HepG2 (cell line): ENCODE data around the gene TBC1D10A. TPM values are rescaled to one million over a fixed set of nuclear protein-coding genes. Genes with fewer than 3 reads are reported as not detected.

Source experiments
- ARNT2 ChIP-seq: sonication (generic); formaldehyde crosslinking; IDR thresholded peaks from 2 replicates; pipeline ENCODE4 v1.8.0; 2022; ENCODE audit warnings: mild to moderate bottlenecking, low read depth, missing genetic modification reagents, moderate library complexity
- FOSL2 ChIP-seq: sonication (generic); formaldehyde crosslinking; IDR thresholded peaks from 2 replicates; pipeline ENCODE4 v1.4.0; 2020; ENCODE audit warnings: missing genetic modification reagents
- FOXJ3 ChIP-seq: sonication (generic); formaldehyde crosslinking; IDR thresholded peaks from 2 replicates; pipeline ENCODE4 v1.4.0; 2020; ENCODE audit warnings: missing genetic modification reagents, mild to moderate bottlenecking, borderline replicate concordance
- GZF1 ChIP-seq: sonication (generic); formaldehyde crosslinking; IDR thresholded peaks from 2 replicates; pipeline ENCODE4 v1.5.1; 2020; ENCODE audit warnings: mild to moderate bottlenecking, missing genetic modification reagents
- MIER3 ChIP-seq: IDR thresholded peaks from 2 replicates; pipeline ENCODE4 v1.6.1; 2016; ENCODE audit warnings: missing compliant biosample characterization, borderline replicate concordance
- MXI1 ChIP-seq: IDR thresholded peaks from 3 replicates; pipeline ENCODE4 v1.6.1; 2012; ENCODE audit warnings: low read depth, low read length, inconsistent platforms, borderline replicate concordance
- MYNN ChIP-seq: sonication (generic); formaldehyde crosslinking; IDR thresholded peaks from 2 replicates; pipeline ENCODE4 v1.4.0; 2020; ENCODE audit warnings: mild to moderate bottlenecking, low read depth, missing genetic modification reagents
- NFATC3 ChIP-seq: sonication (generic); formaldehyde crosslinking; IDR thresholded peaks from 2 replicates; pipeline ENCODE4 v1.5.1; 2020; ENCODE audit warnings: mild to moderate bottlenecking, missing genetic modification reagents
- PAF1 ChIP-seq: IDR thresholded peaks from 2 replicates; pipeline ENCODE4 v1.6.1; 2016; ENCODE audit warnings: missing genetic modification reagents, missing compliant biosample characterization
- PHF20 ChIP-seq: sonication (generic); formaldehyde crosslinking; IDR thresholded peaks from 2 replicates; pipeline ENCODE4 v1.5.0; 2020; ENCODE audit warnings: mild to moderate bottlenecking, missing genetic modification reagents
- RARG ChIP-seq: sonication (generic); formaldehyde crosslinking; IDR thresholded peaks from 2 replicates; pipeline ENCODE4 v1.4.0; 2020; ENCODE audit warnings: low read depth, mild to moderate bottlenecking, missing genetic modification reagents
- SP1 ChIP-seq, 2 experiments: fragments of 450-650 bp in 1 of 2; sonication (generic) in 1 of 2; formaldehyde crosslinking in 1 of 2; IDR thresholded peaks; 2 replicates each; pipeline versions ENCODE4 v1.4.0 to v1.6.1; 2016 to 2020; ENCODE audit warnings: missing genetic modification reagents in 1 of 2
- ZNF251 ChIP-seq: sonication (generic); formaldehyde crosslinking; IDR thresholded peaks from 2 replicates; pipeline ENCODE4 v1.9.0; 2021; ENCODE audit warnings: mild to moderate bottlenecking, missing genetic modification reagents
- ZNF33A ChIP-seq: sonication (generic); formaldehyde crosslinking; IDR thresholded peaks from 2 replicates; pipeline ENCODE4 v1.5.1; 2020; ENCODE audit warnings: missing genetic modification reagents, mild to moderate bottlenecking, moderate library complexity, borderline replicate concordance
- ZNF367 ChIP-seq: sonication (generic); formaldehyde crosslinking; IDR thresholded peaks from 2 replicates; pipeline ENCODE4 v1.4.0; 2020; ENCODE audit warnings: missing genetic modification reagents, borderline replicate concordance
- ZNF557 ChIP-seq: sonication (generic); formaldehyde crosslinking; IDR thresholded peaks from 2 replicates; pipeline ENCODE4 v1.4.0; 2020; ENCODE audit warnings: missing genetic modification reagents
- ZNF607 ChIP-seq: sonication (generic); formaldehyde crosslinking; IDR thresholded peaks from 2 replicates; pipeline ENCODE4 v1.5.1; 2020; ENCODE audit warnings: missing genetic modification reagents, mild to moderate bottlenecking, borderline replicate concordance
- ZNF678 ChIP-seq: sonication (generic); formaldehyde crosslinking; IDR thresholded peaks from 2 replicates; pipeline ENCODE4 v1.4.0; 2020; ENCODE audit warnings: mild to moderate bottlenecking, missing genetic modification reagents
- ZNF724P ChIP-seq: sonication (generic); formaldehyde crosslinking; IDR thresholded peaks from 2 replicates; pipeline ENCODE4 v1.8.0; 2022; ENCODE audit warnings: missing genetic modification reagents, borderline replicate concordance
- ZNF788 ChIP-seq: sonication (generic); formaldehyde crosslinking; IDR thresholded peaks from 2 replicates; pipeline ENCODE4 v1.5.0; 2020; ENCODE audit warnings: mild to moderate bottlenecking, missing genetic modification reagents, borderline replicate concordance
- polyA plus RNA-seq, 8 experiments: library from polyadenylated mRNA; depleted of rRNA in 3 of 8; stranded (reverse) in 7 of 8; unstranded in 1 of 8; fragments of >200 nt; fragmentation: Illumina TruSeq in 4 of 8; extraction: Trizol in 4 of 8; gene quantifications; 2 replicates each; pipeline versions ENCODE4 v1.2.1 to v1.2.3, GENCODE V29; 2011 to 2016; ENCODE audit warnings: low read depth in 4 of 8, missing spikeins in 1 of 8, mixed read lengths in 1 of 8; ENCODE audit not compliant: insufficient read depth in 1 of 8
- total RNA-seq, 5 experiments: library from RNA; depleted of rRNA; stranded (reverse); fragments of >200 nt; fragmentation: Illumina TruSeq; extraction: Trizol; gene quantifications; 2 replicates each; pipeline ENCODE4 v1.2.3, GENCODE V29; 2016; ENCODE audit warnings: low read depth in 1 of 5
- TF ChIP-seq, protein P1 (sequence below): sonication (generic); formaldehyde crosslinking; IDR thresholded peaks from 2 replicates; pipeline ENCODE4 v1.8.0; 2022; ENCODE audit warnings: missing genetic modification reagents, mild to moderate bottlenecking, inconsistent platforms, borderline replicate concordance
- TF ChIP-seq, protein P2 (sequence below): sonication (generic); formaldehyde crosslinking; IDR thresholded peaks from 2 replicates; pipeline ENCODE4 v1.4.0; 2020; ENCODE audit warnings: missing genetic modification reagents, borderline replicate concordance
- TF ChIP-seq, protein P3 (sequence below): sonication (generic); formaldehyde crosslinking; IDR thresholded peaks from 2 replicates; pipeline ENCODE4 v1.8.0; 2023; ENCODE audit warnings: mild to moderate bottlenecking, missing genetic modification reagents
- TF ChIP-seq, protein P4 (sequence below): sonication (generic); formaldehyde crosslinking; conservative IDR thresholded peaks from 2 replicates; pipeline ENCODE4 v1.8.0; 2022; ENCODE audit warnings: missing genetic modification reagents

The TBC1D10A gene
- total and polyA plus RNA-seq, 2 of the 13 experiments (the other 11 are each of a cell fraction or from before 2014, with no cell fraction given): 4.2 to 4.9 TPM

DNA sequence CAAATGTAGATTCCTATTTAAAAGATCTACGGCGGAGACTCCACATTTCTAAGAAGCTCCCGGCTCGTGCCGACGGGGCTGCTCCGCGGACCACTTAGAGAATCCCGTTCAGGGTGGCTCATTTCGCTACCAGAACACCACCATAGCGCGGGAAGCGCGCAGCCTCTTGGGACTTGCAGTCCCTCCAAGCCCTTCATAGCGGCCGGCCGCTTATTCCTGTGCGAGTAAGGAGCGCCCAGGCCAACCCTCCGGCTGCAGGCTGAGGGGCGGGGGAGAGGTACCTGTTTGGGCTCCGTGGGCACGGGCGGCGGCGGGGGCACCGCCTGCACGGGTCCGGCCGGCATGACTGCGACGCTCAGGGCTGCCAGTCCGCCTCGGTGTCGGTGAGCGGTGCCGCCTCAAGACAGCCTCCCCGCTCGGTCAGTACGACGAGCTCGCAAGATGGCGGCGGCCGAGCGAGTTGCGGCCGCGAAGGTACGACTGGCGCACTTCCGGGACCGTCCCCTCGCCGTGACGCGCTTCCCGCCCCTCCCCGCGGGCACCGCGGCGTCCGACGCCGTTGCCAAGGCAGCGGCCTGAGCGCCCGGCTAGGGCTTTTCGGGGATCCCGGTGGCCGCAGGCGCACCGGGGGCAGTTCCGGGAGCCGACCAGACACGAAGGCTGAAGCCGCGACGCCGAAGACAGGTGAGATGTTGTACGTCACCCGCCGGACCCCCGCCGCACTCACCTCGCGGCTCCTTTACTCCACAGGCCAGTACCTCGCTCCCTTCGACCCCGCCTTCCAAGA, 29.9 kb upstream of the TBC1D10A start, which contains the start of the genes CCDC157 and SF3A1 (continued):
- TF ChIP-seq SP1 (IDR thresholded peaks at IDR 0.05) (no peak), SP1 (CRISPR knock-in tag; IDR thresholded peaks at IDR 0.05) (peak; percentile 58), ZNF678 (CRISPR knock-in tag) (no peak; the same call in 1 of the 2 replicates), ZNF557 (CRISPR knock-in tag) (no peak), FOSL2 (CRISPR knock-in tag) (peak; percentile 21), MXI1 (peak; percentile 92), MYNN (CRISPR knock-in tag) (no peak; the same call in 1 of the 2 replicates), RARG (CRISPR knock-in tag) (no peak), ZNF251 (no peak), NFATC3 (CRISPR knock-in tag) (no peak), PAF1 (no peak), ZNF367 (peak; percentile 5; the same call in 1 of the 2 replicates), ZNF788 (CRISPR knock-in tag) (peak; percentile 93), ZNF724P (0 out of 2 replicates have a peak, but pooled peaks have one; percentile 87), MIER3 (CRISPR knock-in tag) (peak; percentile 50; the same call in 1 of the 2 replicates), FOXJ3 (no peak), ARNT2 (CRISPR knock-in tag) (peak; percentile 91), GZF1 (no peak), ZNF33A (CRISPR knock-in tag) (no peak), ZNF607 (CRISPR knock-in tag) (peak; percentile 92; the same call in 1 of the 2 replicates), PHF20 (peak; percentile 88)
- TF ChIP-seq, protein P1, sequence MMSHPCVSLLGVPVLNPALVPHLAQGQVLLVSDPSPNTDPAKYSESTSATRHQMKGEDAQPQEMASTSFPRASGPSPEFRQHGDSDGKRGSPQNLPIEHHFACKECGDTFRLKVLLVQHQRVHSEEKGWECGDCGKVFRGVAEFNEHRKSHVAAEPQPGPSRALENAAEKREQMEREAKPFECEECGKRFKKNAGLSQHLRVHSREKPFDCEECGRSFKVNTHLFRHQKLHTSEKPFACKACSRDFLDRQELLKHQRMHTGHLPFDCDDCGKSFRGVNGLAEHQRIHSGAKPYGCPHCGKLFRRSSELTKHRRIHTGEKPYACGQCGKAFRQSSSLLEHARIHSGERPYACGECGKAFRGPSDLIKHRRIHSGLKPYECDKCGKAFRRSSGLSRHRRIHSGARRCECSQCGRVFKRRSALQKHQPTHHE (CRISPR knock-in tag): peak; percentile 86; the same call in 1 of the 2 replicates
- TF ChIP-seq, protein P2, sequence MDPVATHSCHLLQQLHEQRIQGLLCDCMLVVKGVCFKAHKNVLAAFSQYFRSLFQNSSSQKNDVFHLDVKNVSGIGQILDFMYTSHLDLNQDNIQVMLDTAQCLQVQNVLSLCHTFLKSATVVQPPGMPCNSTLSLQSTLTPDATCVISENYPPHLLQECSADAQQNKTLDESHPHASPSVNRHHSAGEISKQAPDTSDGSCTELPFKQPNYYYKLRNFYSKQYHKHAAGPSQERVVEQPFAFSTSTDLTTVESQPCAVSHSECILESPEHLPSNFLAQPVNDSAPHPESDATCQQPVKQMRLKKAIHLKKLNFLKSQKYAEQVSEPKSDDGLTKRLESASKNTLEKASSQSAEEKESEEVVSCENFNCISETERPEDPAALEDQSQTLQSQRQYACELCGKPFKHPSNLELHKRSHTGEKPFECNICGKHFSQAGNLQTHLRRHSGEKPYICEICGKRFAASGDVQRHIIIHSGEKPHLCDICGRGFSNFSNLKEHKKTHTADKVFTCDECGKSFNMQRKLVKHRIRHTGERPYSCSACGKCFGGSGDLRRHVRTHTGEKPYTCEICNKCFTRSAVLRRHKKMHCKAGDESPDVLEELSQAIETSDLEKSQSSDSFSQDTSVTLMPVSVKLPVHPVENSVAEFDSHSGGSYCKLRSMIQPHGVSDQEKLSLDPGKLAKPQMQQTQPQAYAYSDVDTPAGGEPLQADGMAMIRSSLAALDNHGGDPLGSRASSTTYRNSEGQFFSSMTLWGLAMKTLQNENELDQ (CRISPR knock-in tag): no peak
- TF ChIP-seq, protein P3, sequence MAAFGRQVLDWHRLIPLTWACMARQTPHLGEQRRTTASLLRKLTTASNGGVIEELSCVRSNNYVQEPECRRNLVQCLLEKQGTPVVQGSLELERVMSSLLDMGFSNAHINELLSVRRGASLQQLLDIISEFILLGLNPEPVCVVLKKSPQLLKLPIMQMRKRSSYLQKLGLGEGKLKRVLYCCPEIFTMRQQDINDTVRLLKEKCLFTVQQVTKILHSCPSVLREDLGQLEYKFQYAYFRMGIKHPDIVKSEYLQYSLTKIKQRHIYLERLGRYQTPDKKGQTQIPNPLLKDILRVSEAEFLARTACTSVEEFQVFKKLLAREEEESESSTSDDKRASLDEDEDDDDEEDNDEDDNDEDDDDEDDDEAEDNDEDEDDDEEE (CRISPR knock-in tag): peak; percentile 49
- TF ChIP-seq, protein P4, sequence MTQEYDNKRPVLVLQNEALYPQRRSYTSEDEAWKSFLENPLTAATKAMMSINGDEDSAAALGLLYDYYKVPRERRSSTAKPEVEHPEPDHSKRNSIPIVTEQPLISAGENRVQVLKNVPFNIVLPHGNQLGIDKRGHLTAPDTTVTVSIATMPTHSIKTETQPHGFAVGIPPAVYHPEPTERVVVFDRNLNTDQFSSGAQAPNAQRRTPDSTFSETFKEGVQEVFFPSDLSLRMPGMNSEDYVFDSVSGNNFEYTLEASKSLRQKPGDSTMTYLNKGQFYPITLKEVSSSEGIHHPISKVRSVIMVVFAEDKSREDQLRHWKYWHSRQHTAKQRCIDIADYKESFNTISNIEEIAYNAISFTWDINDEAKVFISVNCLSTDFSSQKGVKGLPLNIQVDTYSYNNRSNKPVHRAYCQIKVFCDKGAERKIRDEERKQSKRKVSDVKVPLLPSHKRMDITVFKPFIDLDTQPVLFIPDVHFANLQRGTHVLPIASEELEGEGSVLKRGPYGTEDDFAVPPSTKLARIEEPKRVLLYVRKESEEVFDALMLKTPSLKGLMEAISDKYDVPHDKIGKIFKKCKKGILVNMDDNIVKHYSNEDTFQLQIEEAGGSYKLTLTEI (CRISPR knock-in tag): no peak
